Breast epithelium (tissue), 3 donors: ENCODE results near the gene AKAP8L.

Experiments used
- CTCF ChIP-seq, 3 donors: fragments of 450-650 bp; IDR thresholded peaks; one replicate each; pipeline ENCODE4 v1.5.1; 2016 to 2017; ENCODE audit warnings: antibody characterized with exemption in 3 of 3, mild to moderate bottlenecking in 3 of 3, moderate library complexity in 3 of 3
- POLR2A ChIP-seq: fragments of 450-650 bp; IDR thresholded peaks from one replicate; pipeline ENCODE4 v1.6.1; 2016; ENCODE audit warnings: antibody characterized with exemption, mild to moderate bottlenecking, moderate library complexity
- POLR2AphosphoS5 ChIP-seq, 3 donors: sonication (generic); formaldehyde crosslinking; IDR thresholded peaks; one replicate each; pipeline ENCODE4 v1.6.1; 2017; ENCODE audit warnings: antibody characterized with exemption in 3 of 3

- TF ChIP-seq POLR2A, result no peak
- no peak for TF ChIP-seq CTCF (IDR thresholded peaks at IDR 0.05)
- TF ChIP-seq POLR2AphosphoS5 (IDR thresholded peaks at IDR 0.05), result no peak
These were observed 16.2 kb downstream of the AKAP8L start for GRCh38 chr19:15402411-15403150.
